HG03045 (cell line): ENCODE data around the gene CRADD.

Source experiments
- ATAC-seq: cut with Tn5 transposase; IDR thresholded peaks from one replicate; pipeline ENCODE4 v1.9.1; 2021; ENCODE audit warnings: mild to moderate bottlenecking, moderate library complexity; ENCODE audit not compliant: unreplicated experiment

CRADD gene

GRCh38 chr12:93892423-93893268 is 215.5 kb downstream of the CRADD start:
- no peak for ATAC-seq

GRCh38 chr12:93894391-93895088 is 217.4 kb downstream of the CRADD start:
- ATAC-seq: no peak

DNA sequence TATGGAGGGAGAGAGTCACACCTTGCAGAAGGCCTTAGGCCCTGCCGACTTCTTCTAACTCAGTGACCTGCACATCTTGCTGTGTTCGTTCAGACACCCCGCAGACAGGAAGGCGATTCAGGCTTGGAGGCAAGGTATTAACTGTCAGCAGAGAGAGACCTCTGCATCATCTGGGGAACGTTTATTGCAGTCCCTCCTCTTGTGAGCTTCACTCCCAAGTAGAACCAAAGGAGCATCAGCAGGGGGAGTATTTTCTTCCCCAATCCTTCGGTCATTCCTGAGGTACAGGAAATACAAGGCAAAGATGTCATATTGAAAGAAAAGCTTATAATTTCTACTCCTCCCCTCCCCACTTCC is 217.9 kb downstream of the CRADD start:
- no peak for ATAC-seq

DNA sequence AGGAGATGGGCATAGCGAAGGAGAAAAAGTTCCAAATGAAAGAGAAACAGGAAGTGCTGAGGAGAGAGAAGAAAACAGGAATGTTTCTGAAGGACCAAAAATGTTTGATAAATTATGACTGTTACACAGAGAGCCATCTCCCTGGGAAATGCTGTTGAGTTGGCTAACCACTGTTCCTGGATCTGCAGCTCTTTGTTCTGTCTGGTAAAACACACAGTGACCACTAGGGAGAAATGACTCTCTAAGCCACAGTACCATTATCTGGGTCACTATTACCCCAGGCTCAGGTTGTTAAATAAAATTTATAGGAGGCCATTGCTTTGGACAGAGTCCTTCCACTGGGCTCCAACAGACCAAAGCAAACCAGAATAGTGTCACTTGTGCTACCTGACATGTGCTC is 219.3 kb downstream of the CRADD start:
- ATAC-seq: no peak

DNA sequence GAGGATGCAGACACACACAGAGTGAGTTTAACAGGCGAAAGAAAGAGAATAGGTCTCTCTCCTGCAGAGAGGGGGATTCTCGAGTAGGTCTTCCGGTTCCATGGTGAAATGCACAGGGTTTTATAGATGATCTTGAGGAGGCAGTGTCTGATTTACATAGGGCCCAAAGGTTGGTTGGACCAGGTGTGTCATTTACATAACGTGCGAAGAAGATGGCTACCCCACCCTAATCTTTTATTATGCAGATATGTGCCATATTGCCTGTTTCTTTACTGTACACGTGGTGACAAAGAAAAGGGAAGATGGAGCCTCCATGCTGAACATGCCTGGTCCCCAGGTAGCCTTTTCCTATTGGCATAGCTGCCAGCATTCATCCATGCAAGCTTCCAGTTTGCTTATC is 219.8 kb downstream of the CRADD start:
- ATAC-seq: no peak

- ATAC-seq: no peak
Observed at GRCh38 chr12:93901739-93902138, 224.6 kb downstream of the CRADD start.

- no peak for ATAC-seq
Observed at GRCh38 chr12:93902192-93902591, 225.0 kb downstream of the CRADD start.

DNA sequence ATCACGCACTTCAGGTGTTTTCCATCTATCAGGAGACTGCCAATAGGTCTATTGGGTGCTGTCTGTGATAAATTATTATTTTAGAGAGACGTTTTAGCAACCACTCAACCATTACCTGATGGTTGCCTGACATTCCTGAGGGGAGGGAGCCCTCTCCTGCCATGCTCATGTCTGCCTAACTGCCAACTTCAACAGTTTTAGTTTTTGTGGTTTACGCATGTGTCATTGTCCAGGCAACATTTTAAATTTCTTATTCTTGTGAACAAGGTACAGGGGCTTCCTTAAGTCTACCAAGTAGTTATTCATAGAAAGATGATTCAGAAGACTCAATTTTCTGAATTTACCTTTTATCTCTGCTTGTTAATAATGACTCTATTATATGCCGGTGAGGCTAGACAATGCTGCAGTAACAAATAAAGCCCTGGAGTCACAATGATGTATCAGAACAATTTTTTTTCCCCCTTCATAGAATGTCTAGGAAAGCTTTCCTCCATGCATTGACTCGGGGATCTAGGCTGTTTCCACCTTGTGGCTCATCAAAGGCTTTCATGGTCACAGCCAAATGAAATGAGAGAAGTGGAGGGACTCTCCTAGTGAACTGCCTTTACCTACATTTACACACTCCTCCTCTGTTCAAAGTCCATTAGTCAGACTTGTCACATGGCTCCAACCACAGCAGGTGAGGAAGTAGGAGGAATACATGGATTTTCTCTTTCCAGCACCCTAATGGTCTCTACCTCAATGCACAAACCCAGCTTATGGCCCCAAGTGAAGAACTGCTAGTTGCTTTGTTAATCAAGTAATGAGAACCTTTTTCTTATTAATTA is 225.8 kb downstream of the CRADD start:
- ATAC-seq: no peak

DNA sequence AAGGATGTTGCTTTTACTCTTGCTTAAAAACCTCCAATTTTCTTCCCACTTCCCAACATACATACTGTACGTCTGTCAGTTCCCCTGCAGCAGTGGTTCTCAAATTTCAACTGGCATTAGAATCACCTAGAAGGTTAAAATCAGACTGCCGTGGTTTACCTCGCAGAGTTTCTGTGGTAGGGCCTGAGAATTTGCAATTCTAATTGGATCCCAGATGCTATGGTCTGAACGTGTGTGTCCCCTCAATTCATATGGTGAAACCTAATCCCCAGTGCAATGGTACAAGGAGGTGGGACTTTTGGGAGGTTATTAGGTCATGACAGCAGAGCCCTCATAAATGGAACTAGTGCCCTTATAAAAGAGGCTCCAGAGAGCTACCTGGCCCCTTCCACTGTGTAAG is 226.9 kb downstream of the CRADD start:
- ATAC-seq: no peak

GRCh38 chr12:93908264-93908663 is 231.1 kb downstream of the CRADD start:
- no peak for ATAC-seq

- ATAC-seq: no peak
Observed at GRCh38 chr12:93908846-93909567, 231.8 kb downstream of the CRADD start.

GRCh38 chr12:93911396-93911795 is 234.2 kb downstream of the CRADD start:
- no peak for ATAC-seq

- no peak for ATAC-seq
Observed at GRCh38 chr12:93912086-93912733, 235.0 kb downstream of the CRADD start.

DNA sequence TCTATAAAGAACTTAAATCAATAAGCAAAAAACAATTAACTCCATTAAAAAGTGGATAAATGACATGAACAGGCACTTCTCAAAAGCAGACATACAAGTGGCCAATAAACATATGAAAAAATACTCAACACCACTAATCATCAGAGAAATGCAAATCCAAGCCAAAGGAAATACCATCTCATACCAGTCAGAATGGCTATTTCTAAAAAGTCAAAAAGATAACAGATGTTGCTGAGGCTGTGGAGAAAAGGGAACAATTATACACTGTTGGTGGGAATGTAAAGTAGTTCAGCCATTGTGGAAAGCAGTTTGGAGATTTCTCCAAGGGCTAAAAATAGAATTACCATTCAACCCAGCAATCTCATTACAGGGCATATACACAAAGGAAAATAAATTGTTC is 236.7 kb downstream of the CRADD start:
- ATAC-seq: no peak

DNA sequence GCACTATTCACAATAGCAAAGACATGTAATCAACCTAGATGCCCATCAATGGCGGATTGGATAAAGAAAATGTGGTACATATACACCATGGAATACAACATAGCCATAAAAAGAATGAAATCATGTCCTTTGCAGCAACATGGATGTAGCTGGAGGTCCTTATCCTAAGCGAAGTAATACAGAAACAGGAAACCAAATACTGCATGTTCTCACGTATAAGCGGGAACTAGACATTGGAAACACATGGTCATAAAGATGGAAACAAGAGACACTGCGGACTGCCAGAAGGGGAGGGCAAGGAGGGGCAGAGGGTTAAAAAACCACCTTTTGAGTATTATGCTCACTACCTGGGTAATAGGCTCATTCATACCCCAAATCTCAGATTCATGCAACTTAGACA is 237.1 kb downstream of the CRADD start:
- ATAC-seq: no peak

DNA sequence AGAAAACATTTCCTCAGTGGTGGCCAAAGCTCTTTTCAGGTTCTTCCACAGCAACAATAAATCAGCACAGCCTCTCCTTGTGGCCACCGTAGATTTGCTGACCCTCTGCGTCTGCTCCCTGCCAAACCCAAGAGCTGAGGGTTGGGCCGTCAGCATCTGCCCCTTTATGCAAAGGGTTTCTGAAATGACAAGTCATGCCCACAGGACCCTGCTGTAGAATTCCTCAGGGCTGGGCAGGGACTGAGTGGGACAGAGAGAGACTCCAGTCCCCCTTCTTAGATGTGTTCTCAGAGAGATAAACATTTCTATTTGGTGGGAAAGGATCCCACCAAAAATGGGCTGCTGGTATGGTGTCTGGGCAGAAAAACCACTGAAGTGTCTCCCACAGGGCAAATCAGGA is 238.2 kb downstream of the CRADD start:
- ATAC-seq: no peak

- ATAC-seq: no peak
Observed at GRCh38 chr12:93916402-93916801, 239.2 kb downstream of the CRADD start.

- ATAC-seq: no peak
Observed at GRCh38 chr12:93918262-93918661, 241.1 kb downstream of the CRADD start.

DNA sequence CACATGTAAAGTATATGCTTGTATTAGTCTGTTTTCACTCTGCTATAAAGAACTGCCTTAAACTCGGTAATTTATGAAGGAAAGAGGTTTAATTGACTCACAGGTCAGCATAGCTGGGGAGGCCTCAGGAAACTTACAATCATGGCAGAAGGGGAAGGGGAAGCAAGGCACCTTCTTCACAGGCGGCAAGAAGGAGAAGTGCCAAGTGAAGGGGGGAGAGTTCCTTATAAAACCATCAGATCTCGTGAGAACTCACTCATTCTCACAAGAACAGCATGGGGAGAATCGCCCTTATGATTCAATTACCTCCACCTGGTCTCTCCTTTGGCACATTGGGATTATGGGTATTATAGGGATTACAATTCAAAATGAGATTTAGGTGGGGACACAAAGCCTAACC is 241.7 kb downstream of the CRADD start:
- ATAC-seq: no peak

DNA sequence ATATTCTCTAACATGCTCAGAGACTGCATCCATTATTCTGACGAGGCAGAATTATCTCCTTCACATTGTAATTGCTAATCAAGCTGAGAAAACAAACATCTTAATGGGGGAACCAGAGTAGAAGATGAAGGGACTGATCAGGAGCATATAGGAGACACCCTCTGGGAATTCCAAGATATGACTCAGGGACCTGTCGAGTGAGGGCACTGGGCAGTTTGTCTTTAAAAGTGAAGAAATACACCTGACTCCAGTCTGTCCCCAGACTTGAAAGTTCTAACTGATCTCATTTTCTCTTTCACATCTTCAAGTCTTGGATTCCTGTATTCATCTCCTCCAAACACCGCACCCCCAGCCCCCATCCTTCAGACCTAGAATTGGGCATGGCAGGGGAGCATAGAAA is 244.3 kb downstream of the CRADD start:
- no peak for ATAC-seq
